H1 (cell line): Measurements from ENCODE around the gene VASP. TPM values are rescaled to one million over a fixed set of nuclear protein-coding genes. Genes with fewer than 3 reads are reported as not detected.

ENCODE experiments used
- CTCF ChIA-PET: fragments of 300-600 bp; sonication (Branson Sonifier 250); formaldehyde crosslinking; loops from one replicate; lab custom pipeline; 2021; ENCODE audit not compliant: partially characterized antibody; lab: Charles Lee
- POLR2A ChIA-PET: fragments of 300-600 bp; sonication (Branson Sonifier 250); formaldehyde crosslinking; loops from one replicate; lab custom pipeline; 2021; ENCODE audit warnings: inconsistent platforms; ENCODE audit not compliant: partially characterized antibody; lab: Charles Lee
- DNase-seq, 2 experiments: peaks; one replicate each; pipeline versions ENCODE4 v3.0.0 to v3.0.0-alpha.2; 2010 to 2022; ENCODE audit warnings: low spot score in 2 of 2, low read depth in 1 of 2, mixed read lengths in 1 of 2
- FAIRE-seq: peaks from 2 replicates; lab custom pipeline; 2011; peaks lifted over from hg19 to GRCh38; lab: Jason Lieb, UNC
- H2AFZ ChIP-seq: 2 replicates; pipeline ENCODE4 v1.8.1; 2012; ENCODE audit warnings: low read length, inconsistent platforms
- H2AK5ac ChIP-seq: 2 replicates; pipeline ENCODE4 v1.6.1; 2013; ENCODE audit warnings: low read depth, low read length
- H2BK120ac ChIP-seq: replicated peaks from 2 replicates; pipeline ENCODE3; 2013; ENCODE audit warnings: low read depth, low read length, inconsistent platforms
- H2BK12ac ChIP-seq: 2 replicates; pipeline ENCODE4 v1.6.1; 2013; ENCODE audit warnings: low read depth, low read length
- H2BK15ac ChIP-seq: 2 replicates; pipeline ENCODE4 v1.6.1; 2013; ENCODE audit warnings: low read length
- H2BK20ac ChIP-seq: 2 replicates; pipeline ENCODE4 v1.6.1; 2013; ENCODE audit warnings: low read length
- H2BK5ac ChIP-seq: 2 replicates; pipeline ENCODE4 v1.6.1; 2013; ENCODE audit warnings: low read depth, low read length
- H3K14ac ChIP-seq: 2 replicates; pipeline ENCODE4 v1.6.1; 2013; ENCODE audit warnings: inconsistent platforms; ENCODE audit not compliant: insufficient read length
- H3K18ac ChIP-seq: 2 replicates; pipeline ENCODE4 v1.6.1; 2013; ENCODE audit warnings: low read length; ENCODE audit errors: extremely low read depth
- H3K23ac ChIP-seq: 2 replicates; pipeline ENCODE4 v1.6.1; 2013; ENCODE audit warnings: inconsistent platforms; ENCODE audit not compliant: insufficient read length
- H3K23me2 ChIP-seq: 2 replicates; pipeline ENCODE4 v1.6.1; 2013; ENCODE audit warnings: low read depth, low read length
- H3K27ac ChIP-seq: 2 replicates; pipeline ENCODE4 v1.6.1; 2011; ENCODE audit warnings: low read depth, low read length, inconsistent platforms
- H3K27me3 ChIP-seq, 4 experiments: replicated peaks in 1 of 4; 1 replicate in 1 of 4; 2 replicates in 3 of 4; pipeline versions ENCODE4 v1.6.1 to v1.8.1; 2011 to 2013; ENCODE audit warnings: low read length in 3 of 4, mild to moderate bottlenecking in 3 of 4, inconsistent platforms in 2 of 4, mixed read lengths in 2 of 4, moderate library complexity in 1 of 4; ENCODE audit not compliant: control insufficient read depth in 3 of 4, insufficient read depth in 3 of 4; ENCODE audit errors: extremely low read depth in 1 of 4
- H3K36me3 ChIP-seq, 4 experiments: 2 replicates each; pipeline versions ENCODE4 v1.6.1 to v1.8.1; 2011 to 2013; ENCODE audit warnings: mild to moderate bottlenecking in 4 of 4, low read length in 3 of 4, moderate library complexity in 2 of 4, control low read depth in 1 of 4, inconsistent platforms in 1 of 4; ENCODE audit not compliant: insufficient read depth in 4 of 4, control insufficient read depth in 2 of 4
- H3K4ac ChIP-seq: replicated peaks from 2 replicates; pipeline ENCODE3; 2013; ENCODE audit warnings: low read length, low read depth, mixed read lengths, inconsistent platforms; ENCODE audit not compliant: insufficient read length
- H3K4me1 ChIP-seq, 4 experiments: replicated peaks in 1 of 4; 1 replicate in 1 of 4; 2 replicates in 3 of 4; pipeline versions ENCODE4 v1.6.1 to v1.8.1; 2011 to 2013; ENCODE audit warnings: low read length in 3 of 4, inconsistent platforms in 2 of 4, mixed read lengths in 1 of 4; ENCODE audit not compliant: insufficient read depth in 4 of 4, control insufficient read depth in 3 of 4
- H3K4me2 ChIP-seq, 2 experiments: 2 replicates each; pipeline versions ENCODE4 v1.6.1 to v1.8.1; 2011 to 2013; ENCODE audit warnings: low read depth in 2 of 2, low read length in 2 of 2, control low read depth in 1 of 2, inconsistent platforms in 1 of 2, mild to moderate bottlenecking in 1 of 2; ENCODE audit not compliant: insufficient read depth in 1 of 2
- H3K4me3 ChIP-seq, 4 experiments: fragments of 200-600, 300-600 bp in 1 of 4; sonication (generic), shearing (Covaris generic), sonication (Bioruptor Twin) in 1 of 4; 2 replicates each; pipeline versions ENCODE4 v1.5.1 to v1.8.1; 2011 to 2016; ENCODE audit warnings: low read length in 4 of 4, low read depth in 3 of 4, control low read depth in 2 of 4, inconsistent platforms in 2 of 4, mild to moderate bottlenecking in 2 of 4, mixed read lengths in 1 of 4, moderate library complexity in 1 of 4; ENCODE audit not compliant: insufficient read depth in 2 of 4; ENCODE audit errors: extremely low read depth in 1 of 4
- H3K56ac ChIP-seq: replicated peaks from 2 replicates; pipeline ENCODE3; 2013; ENCODE audit warnings: low read depth, mild to moderate bottlenecking, mixed read lengths, low read length, inconsistent platforms; ENCODE audit not compliant: insufficient read length
- H3K79me1 ChIP-seq: 2 replicates; pipeline ENCODE4 v1.6.1; 2013; ENCODE audit warnings: low read depth, low read length, control low read depth
- H3K79me2 ChIP-seq, 2 experiments: 2 replicates each; pipeline versions ENCODE4 v1.6.1 to v1.8.1; 2012 to 2013; ENCODE audit warnings: low read length in 2 of 2, mild to moderate bottlenecking in 2 of 2, inconsistent platforms in 1 of 2; ENCODE audit not compliant: insufficient read depth in 2 of 2, control insufficient read depth in 1 of 2
- H3K9ac ChIP-seq, 4 experiments: replicated peaks in 1 of 4; 1 replicate in 1 of 4; 2 replicates in 3 of 4; pipeline versions ENCODE4 v1.6.1 to v1.8.1; 2011 to 2013; ENCODE audit warnings: low read depth in 3 of 4, low read length in 3 of 4, control low read depth in 2 of 4, mild to moderate bottlenecking in 2 of 4, moderate library complexity in 2 of 4, inconsistent platforms in 1 of 4; ENCODE audit errors: extremely low read depth in 1 of 4
- H3K9me3 ChIP-seq, 2 experiments: 2 replicates each; pipeline versions ENCODE4 v1.6.1 to v1.8.1; 2012 to 2013; ENCODE audit warnings: mild to moderate bottlenecking in 2 of 2, moderate library complexity in 2 of 2, control low read depth in 1 of 2, inconsistent platforms in 1 of 2, low read depth in 1 of 2, low read length in 1 of 2, mixed read lengths in 1 of 2; ENCODE audit not compliant: insufficient read depth in 2 of 2
- H4K20me1 ChIP-seq, 2 experiments: replicated peaks in 1 of 2; 2 replicates each; pipeline versions ENCODE3 to v1.8.1; 2011 to 2013; ENCODE audit warnings: inconsistent platforms in 2 of 2, low read length in 2 of 2, mild to moderate bottlenecking in 1 of 2; ENCODE audit not compliant: insufficient read depth in 2 of 2, control insufficient read depth in 1 of 2
- H4K5ac ChIP-seq: 2 replicates; pipeline ENCODE4 v1.6.1; 2013; ENCODE audit warnings: low read length, low read depth, mixed read lengths, inconsistent platforms; ENCODE audit not compliant: insufficient read length
- H4K8ac ChIP-seq: 2 replicates; pipeline ENCODE4 v1.8.0; 2013; ENCODE audit warnings: mild to moderate bottlenecking, moderate library complexity, low read length, inconsistent platforms; ENCODE audit not compliant: insufficient read depth; ENCODE audit errors: extremely low read depth
- H4K91ac ChIP-seq: replicated peaks from 2 replicates; pipeline ENCODE3; 2013; ENCODE audit warnings: low read length, mixed read lengths, inconsistent platforms; ENCODE audit not compliant: insufficient read length
- SRF ChIP-seq: IDR thresholded peaks from 2 replicates; pipeline ENCODE4 v1.6.1; 2011; ENCODE audit warnings: mild to moderate bottlenecking, low read depth, low read length, moderate library complexity
- TCF12 ChIP-seq: IDR thresholded peaks from 2 replicates; pipeline ENCODE4 v1.6.1; 2011; ENCODE audit warnings: low read depth, mild to moderate bottlenecking, low read length
- WGBS, 2 experiments: shearing (Covaris generic) in 1 of 2; methylation state at CpG; one replicate each; pipeline versions ENCODE4 v1.1.6 to v1.1.7; 2013 to 2015; ENCODE audit warnings: low lambda C conversion rate in 2 of 2, mixed read lengths in 2 of 2, inconsistent platforms in 1 of 2, low coverage in 1 of 2, missing lambda C conversion rate in 1 of 2; ENCODE audit not compliant: insufficient replicate concordance in 2 of 2, insufficient coverage in 1 of 2, insufficient read length in 1 of 2; ENCODE audit errors: extremely low coverage in 1 of 2, missing lambda C conversion rate in 1 of 2; 5-methylcytosine and 5-hydroxymethylcytosine counted together
- polyA plus RNA-seq, 7 experiments: library from polyadenylated mRNA; depleted of rRNA in 3 of 7; stranded (reverse) in 5 of 7; unstranded in 2 of 7; fragments of >200 nt in 5 of 7; fragments of 200-250 nt in 2 of 7; gene quantifications; 1 replicate in 5 of 7; 2 replicates in 1 of 7; 4 replicates in 1 of 7; pipeline versions ENCODE4 v1.2.1 to v1.2.3, GENCODE V29; 2011 to 2013; ENCODE audit warnings: missing spikeins in 2 of 7, mixed read lengths in 2 of 7
- total RNA-seq: library from RNA; stranded (reverse); fragmentation: NEBNext Ultra II Directional; extraction: Animal tissue kit (Norgen Biotek cat#: 25700); gene quantifications from 2 replicates; pipeline ENCODE4 v1.2.1, GENCODE V29; 2021

VASP gene
- total and polyA plus RNA-seq, 2 of the 8 experiments (the other 6 are each of a cell fraction or from before 2014, with no cell fraction given) = 89.7 to 135 TPM

DNA sequence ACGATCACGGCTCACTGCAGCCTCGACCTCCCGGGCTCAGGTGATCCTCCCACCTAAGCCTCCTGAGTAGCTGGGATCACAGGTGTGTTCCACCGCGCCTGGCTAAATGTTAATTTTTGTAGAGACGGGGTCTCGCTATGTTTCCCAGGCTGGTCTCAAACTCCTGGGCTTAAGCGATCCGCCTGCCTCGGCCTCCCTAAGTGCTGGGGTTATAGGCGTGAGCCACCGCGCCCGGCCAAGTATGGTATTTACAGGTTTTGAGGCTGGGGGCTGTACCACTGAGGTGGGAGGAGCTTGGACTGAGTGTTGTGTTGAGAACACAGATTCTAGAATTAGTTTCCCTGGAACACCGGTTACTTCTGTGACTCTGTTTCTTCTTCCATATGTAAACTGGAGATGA lies 9.5 kb upstream of the VASP start:
- Histone ChIP-seq H3K56ac (no peak overlapping the region), H3K14ac (no peak overlapping the region), H3K18ac (no peak overlapping the region), H3K79me2 (no peaks in the 10 kb centered on the region), H4K20me1 (peaks cover 0 to 10% of the 10 kb centered on the region in 2 experiments), H2BK20ac (no peak overlapping the region), H3K23ac (no peak overlapping the region), H3K27ac (no peak overlapping the region), H3K4me1 (peaks cover 10 to 22% (median 20%) of the 10 kb centered on the region in 4 experiments; a peak in 6 of 7 replicates), H3K4me2 (peak overlapping the region; percentile 76 to 77), H2AK5ac (no peak overlapping the region), H2BK120ac (no peak overlapping the region), H3K36me3 (peaks cover 0 to 2% (median 0%) of the 10 kb centered on the region in 4 experiments; a peak in 1 of 8 replicates), H4K8ac (no peak overlapping the region), H3K9ac (no peak overlapping the region), H3K4me3 (peak overlapping the region; percentile 7 to 55 (median 32); a peak in 6 of 8 replicates), H3K9me3 (no peaks in the 10 kb centered on the region), H3K4ac (no peak overlapping the region), H2BK15ac (no peak overlapping the region), H3K23me2 (peaks cover 22% of the 10 kb centered on the region; the same call in 1 of the 2 replicates), H4K91ac (no peak overlapping the region), H4K5ac (no peak overlapping the region), H3K27me3 (peaks cover 0 to 10% (median 4%) of the 10 kb centered on the region in 4 experiments; a peak in 3 of 7 replicates), H2BK12ac (no peak overlapping the region), H3K79me1 (no peaks in the 10 kb centered on the region), H2BK5ac (no peak overlapping the region), H2AFZ (no peak overlapping the region)
- 47% methylated on average over 16 of the region's 16 CpGs; no CpG with 5 or more reads in 1 of the 2 experiments for WGBS, 2 experiments
- TF ChIP-seq SRF (0 out of 2 replicates have a peak, but pooled peaks have one; percentile 30), TCF12 (no peak)
- POLR2A ChIA-PET = interaction anchor here (0.7 to 2.6 kb wide), 7 partner anchors 8 to 46 kb away, joined by 3 to 20 read pairs (median 5); partner anchors contain the start of gene VASP
- DNase-seq = peak in 1 of 2 experiments; percentile 63
- FAIRE-seq = no peak
- CTCF ChIA-PET = interaction anchor here (0.9 to 2.6 kb wide), 9 partner anchors 12 to 183 kb away, joined by 3 to 13 read pairs (median 3); no protein-coding TSS in a partner anchor
